GM23248 (cell line): ENCODE results near the gene PTDSS2.

Source experiments
- EZH2 ChIP-seq: fragments of 200-600 bp; sonication (generic); IDR thresholded peaks from 2 replicates; pipeline ENCODE4 v1.6.1; 2018; ENCODE audit warnings: antibody characterized with exemption, mild to moderate bottlenecking; ENCODE audit not compliant: insufficient read depth, poor library complexity, severe bottlenecking
- EZH2phosphoT487 ChIP-seq: fragments of 200-600 bp; sonication (generic); IDR thresholded peaks from 2 replicates; pipeline ENCODE4 v1.6.1; 2018; ENCODE audit warnings: antibody characterized with exemption, moderate library complexity, mild to moderate bottlenecking, low read depth; ENCODE audit not compliant: insufficient read depth

DNA sequence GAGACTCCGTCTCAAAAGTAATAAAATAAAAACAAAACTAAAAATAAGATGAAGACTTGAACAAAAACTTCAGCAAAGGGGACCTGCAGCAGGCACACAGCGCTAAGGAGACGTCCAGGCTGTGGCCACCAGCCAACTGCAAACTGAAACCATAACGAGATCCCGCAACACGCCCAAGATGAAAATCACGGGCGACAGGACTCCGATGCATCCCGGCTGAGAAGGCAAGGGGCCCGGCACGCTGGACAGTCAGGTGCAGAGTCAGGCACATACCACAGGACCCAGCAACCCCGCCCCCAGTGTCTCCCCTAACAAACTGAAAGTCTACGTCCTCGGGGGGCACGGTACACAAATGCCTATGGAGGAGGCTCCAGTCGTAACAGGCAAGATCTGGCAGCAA lies 76.1 kb downstream of the PTDSS2 start:
- TF ChIP-seq EZH2 (no peak), EZH2phosphoT487 (no peak)
